HG03460 (cell line): ENCODE data around the gene EXOC6.

ENCODE experiments used
- ATAC-seq: cut with Tn5 transposase; IDR thresholded peaks from one replicate; pipeline ENCODE4 v1.9.1; 2021; ENCODE audit not compliant: unreplicated experiment

EXOC6 gene

DNA sequence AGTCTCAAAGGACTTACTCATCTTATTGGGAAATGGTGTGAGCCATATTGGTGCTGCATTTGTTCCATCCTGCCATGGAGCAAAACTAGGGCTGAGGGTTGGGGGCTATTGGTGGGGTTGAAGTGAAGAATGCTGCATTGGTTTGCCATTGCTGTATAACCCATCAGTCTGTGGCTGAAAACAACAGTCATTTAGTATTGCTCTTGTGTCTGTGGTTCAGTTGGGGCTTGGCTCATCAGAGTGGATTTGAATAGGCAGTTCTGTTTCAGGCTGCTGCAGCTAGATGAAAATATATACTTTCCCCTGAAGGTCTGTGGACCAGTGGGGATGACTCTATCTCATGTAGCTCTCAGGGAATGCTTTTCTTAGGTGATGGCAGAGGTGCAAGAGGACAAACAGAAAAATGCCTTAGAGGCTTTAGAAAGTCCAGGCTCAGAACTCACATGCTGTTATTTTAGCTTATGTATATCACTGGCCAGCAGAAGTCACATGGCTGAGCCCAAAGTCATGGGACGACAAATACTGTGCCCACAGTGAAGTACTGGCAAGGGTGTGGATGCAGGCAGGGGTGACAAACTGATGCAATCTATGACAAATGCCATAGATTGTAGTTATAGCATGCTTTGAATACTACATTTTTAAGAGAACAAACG lies 15.2 kb upstream of the EXOC6 start:
- no peak for ATAC-seq

DNA sequence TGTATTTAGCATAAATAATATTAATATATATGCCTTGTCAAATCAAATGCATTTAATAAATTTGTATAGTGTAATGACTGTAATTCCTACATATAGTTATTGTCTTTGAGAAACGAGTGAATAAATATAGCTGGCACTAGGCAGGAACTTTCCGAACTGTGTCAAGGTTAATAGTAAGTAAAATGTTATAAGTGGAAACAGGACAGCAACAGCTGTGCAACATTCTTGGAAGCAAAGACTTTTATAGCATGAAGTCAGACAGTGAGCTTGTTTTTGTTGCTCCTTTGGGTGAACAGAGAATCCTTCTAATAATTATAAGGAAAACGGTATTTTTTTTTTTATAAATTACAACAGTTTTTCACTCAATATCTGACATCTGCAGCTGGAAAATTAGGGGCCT lies 14.0 kb upstream of the EXOC6 start:
- ATAC-seq, result no peak

DNA sequence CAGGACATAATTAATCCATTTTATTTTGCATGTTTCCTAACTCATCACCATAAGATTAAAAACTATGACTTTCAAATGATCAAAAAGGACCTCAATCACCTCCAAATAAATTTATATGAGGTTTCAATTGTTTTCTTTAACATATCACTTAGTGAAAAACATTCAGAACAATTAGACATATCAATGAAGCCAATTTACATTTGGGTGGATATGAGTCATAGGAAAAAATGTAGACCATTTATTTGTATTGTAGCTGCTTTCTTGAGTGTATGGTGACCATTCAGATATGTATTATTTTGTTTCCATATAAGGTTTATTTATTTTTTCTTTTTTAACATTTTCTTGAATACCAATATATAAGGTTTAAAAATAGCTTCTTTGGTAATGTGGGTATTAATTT lies 13.3 kb upstream of the EXOC6 start:
- no peak for ATAC-seq

DNA sequence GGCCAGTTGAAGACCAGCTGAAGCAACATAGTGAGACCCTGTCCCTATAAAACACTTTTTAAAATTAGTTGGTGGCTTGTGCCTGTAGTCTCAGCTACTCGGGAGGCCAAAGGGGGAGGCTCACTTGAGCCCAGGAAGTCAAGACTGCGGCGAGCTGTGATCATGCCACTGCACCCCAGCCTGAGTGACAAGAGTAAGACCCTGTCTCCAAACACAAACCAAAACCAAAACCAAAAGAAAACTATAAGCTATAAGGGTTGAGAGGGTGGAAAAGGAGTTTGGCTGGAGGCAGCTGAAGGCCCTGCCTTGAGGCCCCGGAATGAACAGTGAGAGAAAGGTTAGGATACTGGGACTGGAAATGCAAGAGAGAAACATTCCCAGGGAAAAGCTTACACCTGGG lies 10.9 kb upstream of the EXOC6 start:
- no peak for ATAC-seq

DNA sequence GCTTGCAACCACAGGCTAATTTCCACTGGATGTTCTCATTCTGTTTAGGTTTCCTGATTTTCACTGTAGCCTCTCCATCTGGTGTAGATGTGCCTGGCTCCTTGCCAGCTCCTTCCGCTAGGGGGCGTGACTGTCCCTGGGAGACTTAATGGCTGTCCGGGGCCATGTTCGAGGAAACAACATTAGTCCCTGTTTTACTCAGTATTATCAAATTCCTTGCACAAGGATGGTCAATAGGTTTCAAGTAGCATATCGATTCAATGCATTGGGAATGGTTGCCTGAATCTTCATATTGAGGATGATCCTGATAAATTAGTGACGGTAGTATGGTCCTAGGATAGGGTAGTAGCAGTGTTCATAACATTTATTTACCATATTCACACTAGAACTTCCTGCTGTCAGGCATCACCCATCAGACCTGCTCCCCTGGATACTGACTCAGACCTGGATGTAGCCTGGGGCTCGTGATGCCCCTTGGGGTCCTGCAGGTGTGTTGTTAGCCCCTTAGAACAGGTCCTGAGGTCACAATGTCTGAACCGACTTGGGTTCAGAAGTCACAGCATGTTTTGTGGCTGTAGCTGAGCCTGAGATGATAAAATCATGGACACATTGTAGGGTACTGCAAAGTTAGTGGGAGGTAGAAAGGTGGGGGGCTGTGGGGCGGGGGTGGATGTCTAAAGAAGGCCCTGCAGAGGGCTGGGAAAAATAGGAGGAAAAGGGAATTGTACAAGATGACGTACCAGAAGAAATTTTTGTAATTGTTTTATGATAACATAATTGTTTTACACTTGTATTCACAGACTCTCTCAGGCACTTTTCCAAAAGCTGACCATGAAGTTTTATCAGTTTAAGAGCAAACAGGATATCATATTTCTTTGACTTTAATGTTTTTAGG lies 8.9 kb upstream of the EXOC6 start:
- ATAC-seq, result no peak

DNA sequence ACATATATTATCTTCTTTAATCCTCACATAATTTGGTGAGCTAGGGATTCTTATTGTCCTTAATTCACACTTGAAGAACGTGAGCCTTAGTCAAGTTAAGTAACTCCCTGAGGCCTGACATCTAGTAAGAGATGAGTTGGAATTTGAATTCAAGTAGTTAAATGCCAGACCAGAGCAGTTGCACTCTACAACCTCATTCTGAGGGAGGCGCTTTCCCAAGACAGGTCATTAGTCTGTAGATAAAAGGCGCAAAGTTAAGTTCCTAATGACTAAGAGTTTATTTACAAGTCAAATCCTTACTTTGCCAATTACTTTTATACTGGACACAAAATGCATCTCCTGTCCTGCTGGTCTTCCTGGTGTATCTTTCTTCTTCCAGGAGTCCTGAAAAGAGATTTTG lies 3.6 kb upstream of the EXOC6 start:
- no peak for ATAC-seq

DNA sequence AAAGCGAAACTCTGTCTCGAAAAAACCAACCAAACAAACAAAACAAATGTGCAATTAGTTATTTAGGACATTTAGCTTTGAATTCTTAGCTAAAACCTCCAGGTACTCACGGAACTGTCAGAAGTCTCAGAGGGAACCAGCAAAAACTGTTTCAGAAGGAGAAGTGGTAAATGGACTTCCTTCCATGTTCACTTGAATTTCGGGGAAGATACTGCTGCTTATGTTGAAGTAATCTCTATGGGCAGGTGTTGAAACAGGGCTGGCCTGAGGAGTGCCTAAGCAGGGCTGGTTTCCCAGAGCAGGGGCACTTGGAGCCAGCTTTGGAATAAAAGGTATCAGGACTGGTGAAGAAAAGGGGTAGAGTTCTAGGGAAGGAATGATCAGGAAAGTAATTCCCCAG lies 2.4 kb upstream of the EXOC6 start:
- no peak for ATAC-seq

DNA sequence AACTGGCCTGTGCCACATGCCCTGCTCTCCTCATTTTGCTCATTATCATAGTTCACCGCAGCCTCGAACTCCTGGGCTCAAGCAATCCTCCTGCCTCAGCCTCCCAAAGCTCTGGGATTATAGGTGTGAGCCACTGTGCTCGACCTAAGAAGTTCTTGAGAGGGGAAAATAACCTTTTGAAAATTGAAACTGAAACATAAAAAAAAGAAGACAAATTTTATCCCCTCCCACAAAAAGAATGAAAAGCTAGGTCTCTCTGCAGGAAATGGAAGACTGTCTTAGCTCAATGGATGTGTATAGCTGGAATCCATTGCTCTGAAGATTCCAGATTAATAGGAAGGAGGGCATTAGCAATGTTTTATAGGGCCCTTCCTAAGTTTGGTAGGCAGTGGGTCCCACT lies 2.0 kb upstream of the EXOC6 start:
- ATAC-seq, result no peak

DNA sequence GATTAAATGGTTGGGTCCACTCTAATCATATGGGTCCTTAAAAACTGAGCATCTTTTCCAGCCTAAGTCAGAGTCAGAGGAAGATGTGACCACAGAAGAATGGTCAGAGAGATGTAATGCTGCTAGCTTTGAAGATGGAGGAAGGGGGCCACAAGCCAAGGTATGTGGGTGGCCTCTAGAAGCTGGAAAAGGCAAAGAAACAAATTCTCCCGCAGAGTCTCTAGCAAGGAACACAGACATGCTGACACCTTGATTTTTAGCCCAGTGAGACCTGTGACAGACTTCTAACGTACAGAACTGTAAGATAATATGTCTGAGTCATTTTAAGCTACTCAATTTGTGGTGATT lies 1.5 kb upstream of the EXOC6 start:
- no peak for ATAC-seq

DNA sequence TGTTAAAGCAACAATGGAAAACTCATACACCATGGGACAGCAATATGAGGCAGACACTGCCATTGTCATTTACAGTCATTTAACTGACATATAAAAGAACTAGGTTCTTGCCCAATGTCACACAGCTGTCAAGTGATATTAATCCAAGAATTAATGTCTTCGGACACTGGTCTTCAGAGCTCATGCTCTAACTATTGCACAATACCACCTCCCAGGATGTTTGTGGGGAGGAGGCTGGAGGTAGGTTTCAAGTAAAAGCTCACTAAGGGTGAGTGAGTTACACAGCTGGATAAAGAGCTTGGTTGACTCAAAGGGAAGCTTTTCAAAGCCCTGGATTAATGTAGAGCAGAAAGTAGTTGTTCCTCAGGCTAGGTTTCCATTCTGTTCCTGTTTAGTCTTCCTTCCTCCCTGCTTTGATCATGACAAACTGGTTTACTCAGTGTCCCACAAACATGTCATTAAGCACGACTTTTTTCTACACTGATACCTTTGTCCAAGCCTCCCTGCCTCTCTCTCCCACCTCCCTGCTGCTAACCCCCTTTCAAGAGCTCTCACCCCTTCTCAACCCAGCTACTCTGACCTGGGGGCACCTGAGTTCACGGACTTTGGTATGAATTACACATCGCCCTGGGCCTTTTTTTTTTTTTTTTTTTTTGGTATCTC lies 987 bp upstream of the EXOC6 start:
- ATAC-seq, result no peak

DNA sequence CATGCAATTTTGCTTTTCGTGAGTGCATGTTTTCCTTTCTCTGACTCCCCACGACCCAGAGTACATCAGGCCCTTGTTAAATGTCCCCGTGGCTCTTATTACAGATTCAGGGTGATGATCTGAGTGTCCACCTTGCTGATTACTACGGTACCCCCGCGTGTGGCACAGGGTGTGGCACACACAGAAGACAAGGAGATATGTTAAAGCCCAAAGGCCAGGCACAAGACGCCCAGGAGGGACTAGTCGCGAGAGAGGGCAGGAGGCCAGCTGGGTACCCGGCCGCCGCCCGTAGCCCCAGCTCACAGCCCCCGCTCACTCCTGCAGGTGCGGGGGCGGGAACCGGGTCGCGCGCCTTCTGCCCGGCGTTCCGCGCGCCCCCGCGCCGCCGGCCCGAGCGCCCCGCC lies 281 bp upstream of the EXOC6 start:
- ATAC-seq, result no peak

DNA sequence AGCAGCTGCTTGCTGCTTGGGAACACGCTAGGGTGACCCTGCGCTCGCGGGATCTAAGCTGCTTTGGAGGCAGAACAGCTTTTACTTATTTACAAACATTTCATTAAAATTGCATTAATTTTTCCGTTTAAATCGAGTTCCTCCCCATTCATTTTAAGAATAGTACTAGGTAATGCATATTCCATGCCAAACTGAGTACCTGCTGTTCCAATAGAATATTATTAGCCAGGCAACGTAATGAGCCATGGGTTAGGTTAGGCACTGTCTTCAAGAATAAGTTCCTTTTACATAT lies 860 bp downstream of the EXOC6 start:
- ATAC-seq, result no peak

DNA sequence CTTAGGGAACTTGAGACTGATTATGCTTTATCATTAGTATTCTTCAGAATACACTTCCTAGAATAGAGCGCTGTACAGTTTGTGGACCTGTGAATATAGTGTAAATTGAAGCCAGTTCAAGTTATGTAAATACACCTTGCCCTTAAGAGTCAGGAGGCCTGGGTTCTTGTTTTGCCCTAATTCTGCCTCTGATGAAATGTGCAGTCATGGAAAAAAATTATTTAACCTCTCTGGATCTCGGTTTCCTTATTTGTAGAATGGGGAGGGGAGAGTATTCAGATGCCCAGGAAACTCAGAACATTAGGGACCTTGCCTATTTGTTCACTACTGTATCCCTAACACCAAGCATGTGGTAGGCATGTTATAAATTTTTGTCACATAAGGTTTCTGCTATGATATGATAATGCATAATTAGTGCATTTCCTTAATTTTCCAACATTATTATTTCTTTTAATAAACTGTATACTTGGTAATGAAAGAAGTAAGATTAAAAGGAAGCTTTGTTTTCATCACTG lies 1.3 kb downstream of the EXOC6 start:
- no peak for ATAC-seq

DNA sequence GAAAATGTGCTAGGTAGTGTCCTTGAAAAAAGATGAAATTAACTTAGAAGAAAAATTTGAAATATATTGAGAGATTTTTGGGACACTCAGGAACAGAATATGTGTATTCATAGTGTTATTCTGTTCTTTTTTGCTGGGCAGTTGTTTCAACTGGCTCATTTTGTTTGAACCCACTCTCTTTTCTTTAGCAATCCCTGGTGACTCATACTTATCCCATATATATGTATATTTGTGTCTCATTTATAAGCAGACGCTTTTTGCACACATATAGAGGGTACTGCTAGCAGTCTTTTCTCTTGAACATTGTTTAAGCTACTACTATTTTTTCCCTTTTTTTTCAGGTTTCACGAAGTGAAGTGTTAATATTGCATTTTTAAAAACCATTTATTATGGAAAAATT lies 1.9 kb downstream of the EXOC6 start:
- ATAC-seq, result no peak

DNA sequence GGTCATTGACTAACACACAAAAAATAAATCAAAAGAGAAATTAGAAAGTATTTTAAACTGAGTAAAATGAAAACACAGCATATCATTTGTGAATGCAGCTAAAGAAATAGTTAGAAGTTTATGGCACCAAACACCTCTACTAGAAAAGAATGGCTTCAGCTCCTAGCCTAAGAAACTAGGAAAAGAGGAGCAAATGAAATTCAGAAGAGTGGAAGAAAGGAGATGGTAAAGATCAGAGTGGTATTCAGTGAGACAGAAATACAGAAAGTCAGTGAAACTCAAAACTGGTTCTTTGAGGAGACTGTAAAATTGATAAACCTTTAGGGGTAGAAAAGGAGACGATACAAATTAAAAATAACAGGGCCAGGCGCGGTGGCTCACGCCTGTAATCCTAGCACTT lies 2.7 kb downstream of the EXOC6 start:
- ATAC-seq, result no peak

DNA sequence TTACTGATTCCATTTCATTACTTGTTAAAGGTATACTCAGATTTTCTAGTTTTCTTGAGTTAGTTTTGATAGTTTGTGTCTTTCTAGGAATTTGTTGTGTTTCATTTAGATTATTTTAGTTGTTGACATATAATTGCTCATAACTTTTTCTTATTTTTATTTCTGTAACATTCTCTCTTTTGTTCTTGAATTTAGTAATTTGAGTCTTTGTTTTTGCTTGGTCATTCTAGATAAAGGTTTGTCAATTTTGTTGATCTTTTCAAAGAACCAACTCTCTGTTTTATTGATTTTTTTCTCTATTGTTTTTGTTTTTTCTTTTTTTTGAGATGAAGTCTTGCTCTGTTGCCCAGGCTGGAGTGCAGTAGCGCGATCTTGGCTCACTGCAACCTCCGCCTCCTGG lies 7.2 kb downstream of the EXOC6 start:
- ATAC-seq, result no peak

DNA sequence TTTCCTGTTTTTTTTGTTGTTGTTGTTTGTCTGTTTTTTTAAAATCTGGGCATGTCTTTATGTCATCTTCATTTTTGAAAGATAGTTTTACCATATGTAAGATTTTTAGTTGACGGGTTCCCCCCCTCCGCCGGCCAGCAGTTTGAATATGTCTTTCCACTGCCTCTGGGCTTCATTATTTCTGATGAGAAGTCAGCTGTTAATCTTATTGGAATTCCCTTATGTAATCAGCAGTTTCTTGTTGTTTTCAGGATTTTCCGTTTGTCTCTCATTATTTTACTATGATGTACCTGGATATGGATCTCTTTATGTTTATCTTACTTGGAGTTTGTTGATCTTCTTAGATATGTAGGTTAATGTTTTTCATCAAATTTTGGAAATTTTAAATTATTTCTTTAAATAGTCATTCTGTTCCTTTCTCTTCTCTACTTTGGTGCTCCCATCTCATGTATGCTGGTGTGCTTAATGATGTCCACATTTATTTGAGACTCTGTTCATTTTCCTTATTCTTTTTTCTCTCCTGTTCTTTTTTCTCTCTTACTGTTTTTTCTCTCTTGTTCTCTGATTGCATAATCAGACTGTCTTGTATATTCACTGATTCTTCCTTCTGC lies 9.7 kb downstream of the EXOC6 start:
- no peak for ATAC-seq

DNA sequence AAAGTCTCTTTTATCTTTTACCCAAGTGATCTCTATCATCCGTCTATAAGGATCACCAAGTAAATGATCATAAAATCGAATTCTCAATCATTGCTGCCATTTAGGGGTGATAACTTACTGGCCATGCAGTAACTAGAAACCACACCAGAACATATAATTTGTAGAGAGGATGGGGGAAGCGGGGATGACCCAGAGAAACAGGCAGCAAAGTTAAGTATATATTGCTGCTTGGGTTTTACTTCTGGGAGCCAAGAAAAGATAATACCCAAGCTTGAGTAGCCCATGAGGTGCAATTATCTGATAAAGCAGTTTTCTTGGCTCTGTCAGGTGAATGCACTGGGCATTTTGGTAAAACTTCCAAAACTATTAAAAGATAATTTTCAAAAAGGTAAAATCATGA lies 18.9 kb downstream of the EXOC6 start:
- ATAC-seq, result no peak

DNA sequence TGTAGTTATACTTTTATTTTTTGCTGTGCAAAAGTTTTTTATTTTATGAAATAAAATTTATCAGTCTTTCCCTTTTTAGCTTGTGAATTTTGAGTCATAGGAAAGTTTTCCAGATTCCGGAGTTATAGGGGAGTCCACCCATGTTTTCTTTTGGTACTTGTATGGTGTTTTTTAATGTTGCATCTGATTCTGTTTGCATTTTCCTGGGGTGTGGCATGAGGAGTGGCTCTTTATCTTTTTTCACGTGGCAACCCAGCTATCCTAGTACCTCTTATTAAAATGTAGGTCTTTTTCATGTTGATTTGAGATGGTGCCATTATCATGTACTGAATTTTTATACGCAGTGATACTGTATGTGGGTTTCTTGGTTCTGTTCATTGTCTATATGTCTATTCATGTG lies 19.7 kb downstream of the EXOC6 start:
- no peak for ATAC-seq

DNA sequence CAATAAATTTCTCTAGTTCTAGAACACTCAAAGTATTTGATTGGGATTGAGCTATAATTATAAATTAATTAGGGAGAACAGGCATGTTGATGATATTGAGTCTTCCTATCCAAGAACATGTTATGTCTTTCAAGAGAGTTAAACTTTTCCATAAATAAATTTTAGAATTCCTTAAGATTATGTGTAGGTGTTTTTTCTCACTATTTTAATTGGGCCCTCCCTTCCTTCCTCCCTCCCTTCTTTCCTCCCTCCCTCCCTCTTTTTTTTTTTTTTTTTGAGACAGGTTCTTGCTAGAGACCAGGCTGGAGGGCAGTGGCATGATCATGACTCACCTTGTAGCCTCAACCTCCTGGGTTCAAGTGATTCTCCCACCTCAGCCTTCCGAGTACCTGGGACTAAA lies 20.2 kb downstream of the EXOC6 start:
- no peak for ATAC-seq

DNA sequence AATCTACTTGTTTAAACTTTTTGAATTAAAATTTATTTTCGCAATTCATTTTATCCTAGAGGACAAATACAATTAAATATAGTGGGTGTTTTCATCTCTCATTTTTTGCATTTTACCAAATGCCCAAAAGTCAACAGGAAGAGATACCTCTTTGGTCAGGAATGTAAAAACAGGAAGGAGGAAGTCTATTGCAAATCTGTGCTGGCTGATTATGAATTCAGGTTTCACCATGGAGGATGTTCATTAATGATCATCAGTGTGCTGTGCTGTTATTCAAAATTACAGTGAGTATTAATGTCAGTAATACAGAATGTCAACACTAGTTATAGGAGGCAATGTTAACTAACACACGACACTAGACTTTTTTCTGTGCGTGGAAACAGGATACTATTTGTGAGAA lies 24.7 kb downstream of the EXOC6 start:
- no peak for ATAC-seq

DNA sequence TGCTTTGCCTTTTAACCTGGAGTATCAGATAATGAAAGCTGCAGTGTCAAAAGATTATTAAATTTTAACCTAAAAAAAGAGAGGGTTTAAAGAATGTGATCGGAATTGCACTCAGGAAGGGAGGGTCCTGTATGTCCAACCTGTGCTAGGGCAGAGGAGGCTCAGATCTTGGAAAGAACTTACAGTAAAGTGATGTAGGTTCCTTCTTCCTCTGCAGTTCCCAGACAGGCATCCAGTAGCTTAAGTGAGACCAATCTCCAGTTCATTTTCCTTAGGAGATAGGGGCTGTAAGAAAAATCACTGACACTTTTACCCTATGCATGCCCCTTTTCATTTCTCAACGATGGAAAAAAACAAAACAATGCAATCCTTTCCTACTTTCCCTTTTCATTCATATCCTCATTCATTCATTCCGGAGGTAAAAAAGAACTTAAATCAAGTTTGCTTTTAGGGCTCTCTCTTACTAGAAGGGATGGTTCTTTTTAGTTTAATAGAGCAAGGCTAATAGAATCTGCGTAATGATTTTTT lies 28.3 kb downstream of the EXOC6 start:
- ATAC-seq, result no peak
